A549 (cell line): ENCODE measurements around the gene ZNF566. TPM values are rescaled to one million over a fixed set of nuclear protein-coding genes. Genes with fewer than 3 reads are reported as not detected.
A peak's percentile ranks its signal among the peaks of the same experiment; 100 is the strongest.

ENCODE experiments used
- ATAC-seq, 2 experiments: fragments of 200-7000 bp in 1 of 2; fragments of >200 bp in 1 of 2; cut with Nextera tagmentation in 1 of 2; cut with Tn5 transposase in 1 of 2; 3 replicates each; pipeline versions ENCODE4 v1.8.0 to v1.9.1; 2018 to 2020; ENCODE audit warnings: mild to moderate bottlenecking in 1 of 2, moderate library complexity in 1 of 2
- CTCF ChIA-PET: fragments of 300-600 bp; sonication (Branson Sonifier 250); formaldehyde crosslinking; extraction: SDS; loops from one replicate; lab custom pipeline; 2021; ENCODE audit warnings: antibody characterized with exemption, inconsistent platforms; lab: Yijun Ruan, JAX
- POLR2A ChIA-PET: fragments of 350-600 bp; formaldehyde crosslinking; extraction: SDS; loops from one replicate; lab custom pipeline; 2021; ENCODE audit warnings: antibody characterized with exemption, inconsistent platforms; lab: Yijun Ruan, JAX
- DNase-seq, 2 experiments: peaks; one replicate each; pipeline versions ENCODE4 v3.0.0 to v3.0.0-alpha.2; 2011 to 2016; ENCODE audit warnings: low read depth in 1 of 2, low spot score in 1 of 2
- FAIRE-seq: peaks from 2 replicates; lab custom pipeline; 2011; peaks lifted over from hg19 to GRCh38; lab: Jason Lieb, UNC
- H3K27ac ChIP-seq, 2 experiments: fragments of >200 bp; sonication (Bioruptor Twin); formaldehyde crosslinking; 3 replicates each; pipeline ENCODE4 v1.5.1; 2016 to 2017
- H3K4me1 ChIP-seq: fragments of >200 bp; sonication (Bioruptor Twin); formaldehyde crosslinking; 3 replicates; pipeline ENCODE4 v1.6.1; 2016
- H3K4me2 ChIP-seq: fragments of >200 bp; sonication (Bioruptor Twin); formaldehyde crosslinking; 3 replicates; pipeline ENCODE4 v1.6.1; 2016
- H3K4me3 ChIP-seq: fragments of >200 bp; sonication (Bioruptor Twin); formaldehyde crosslinking; 3 replicates; pipeline ENCODE4 v1.5.1; 2016
- H3K9me3 ChIP-seq: fragments of >200 bp; sonication (Bioruptor Twin); formaldehyde crosslinking; 3 replicates; pipeline ENCODE4 v1.6.1; 2016
- BCL3 ChIP-seq: fragments of >200 bp; sonication (Bioruptor Twin); formaldehyde crosslinking; IDR thresholded peaks from 3 replicates; pipeline ENCODE4 v1.6.1; 2016
- CHD2 ChIP-seq: fragments of 150-350 bp; IDR thresholded peaks from 2 replicates; pipeline ENCODE4 v1.6.1; 2014; ENCODE audit warnings: low read length; ENCODE audit not compliant: partially characterized antibody
- EHMT2 ChIP-seq: fragments of 200-600 bp; sonication (generic); IDR thresholded peaks from 2 replicates; pipeline ENCODE4 v1.6.1; 2016; ENCODE audit warnings: antibody characterized with exemption, low read depth, mild to moderate bottlenecking, moderate library complexity
- EP300 ChIP-seq, 2 experiments: fragments of >200 bp; sonication (Bioruptor Twin); formaldehyde crosslinking; IDR thresholded peaks; 2 replicates in 1 of 2; 3 replicates in 1 of 2; pipeline ENCODE4 v1.6.1; 2016 to 2017
- FOSL2 ChIP-seq, 2 experiments: fragments of 450-650 bp in 1 of 2; fragments of >200 bp in 1 of 2; sonication (Bioruptor Twin) in 1 of 2; formaldehyde crosslinking; IDR thresholded peaks; 2 replicates each; pipeline versions ENCODE4 v1.5.0 to v1.6.1; 2016 to 2020; ENCODE audit warnings: mild to moderate bottlenecking in 1 of 2, moderate library complexity in 1 of 2
- FOXS1 ChIP-seq: fragments of 250-450 bp; sonication (Bioruptor Pico); IDR thresholded peaks from 2 replicates; pipeline ENCODE4 v1.5.0; 2020; ENCODE audit warnings: mild to moderate bottlenecking, moderate library complexity
- GATA3 ChIP-seq: IDR thresholded peaks from 2 replicates; pipeline ENCODE4 v1.6.1; 2012; ENCODE audit warnings: borderline replicate concordance
- HES2 ChIP-seq: fragments of >200 bp; sonication (Bioruptor Twin); formaldehyde crosslinking; IDR thresholded peaks from 2 replicates; pipeline ENCODE4 v1.6.1; 2016
- HEYL ChIP-seq: fragments of 250-450 bp; sonication (Bioruptor Pico); IDR thresholded peaks from 2 replicates; pipeline ENCODE4 v1.8.0; 2021; ENCODE audit warnings: mild to moderate bottlenecking, moderate library complexity
- HMGXB4 ChIP-seq: fragments of 250-450 bp; sonication (Bioruptor Pico); IDR thresholded peaks from 2 replicates; pipeline ENCODE4 v1.5.0; 2021; ENCODE audit warnings: mild to moderate bottlenecking, moderate library complexity, borderline replicate concordance
- HOXB13 ChIP-seq: fragments of 250-450 bp; sonication (Bioruptor Pico); IDR thresholded peaks from 2 replicates; pipeline ENCODE4 v1.5.0; 2020; ENCODE audit warnings: low read depth, mild to moderate bottlenecking, moderate library complexity
- JUN ChIP-seq, 2 experiments: fragments of >200 bp; sonication (Bioruptor Twin); formaldehyde crosslinking; IDR thresholded peaks; 2 replicates in 1 of 2; 3 replicates in 1 of 2; pipeline ENCODE4 v1.6.1; 2016 to 2017
- MAX ChIP-seq: IDR thresholded peaks from 2 replicates; pipeline ENCODE4 v1.6.1; 2012
- NFE2L2 ChIP-seq: fragments of 150-350 bp; conservative IDR thresholded peaks from 2 replicates; pipeline ENCODE4 v1.6.1; 2014; ENCODE audit warnings: low read length
- NPAS2 ChIP-seq: fragments of 250-450 bp; sonication (Bioruptor Pico); IDR thresholded peaks from 2 replicates; pipeline ENCODE4 v1.8.0; 2022; ENCODE audit warnings: mild to moderate bottlenecking, moderate library complexity, borderline replicate concordance
- PHF8 ChIP-seq: fragments of 200-600 bp; sonication (generic); IDR thresholded peaks from 2 replicates; pipeline ENCODE4 v1.6.1; 2016; ENCODE audit warnings: low read depth, mild to moderate bottlenecking, antibody characterized with exemption, moderate library complexity, borderline replicate concordance
- POLR2A ChIP-seq: IDR thresholded peaks from 2 replicates; pipeline ENCODE4 v1.6.1; 2012; ENCODE audit warnings: mild to moderate bottlenecking, low read length
- RAD21 ChIP-seq, 2 experiments: fragments of >200 bp in 1 of 2; sonication (Bioruptor Twin) in 1 of 2; formaldehyde crosslinking in 1 of 2; IDR thresholded peaks in 1 of 2; conservative IDR thresholded peaks in 1 of 2; 2 replicates in 1 of 2; 3 replicates in 1 of 2; pipeline ENCODE4 v1.6.1; 2012 to 2018; ENCODE audit warnings: inconsistent platforms in 1 of 2
- SMC3 ChIP-seq: fragments of >200 bp; sonication (Bioruptor Twin); formaldehyde crosslinking; IDR thresholded peaks from 3 replicates; pipeline ENCODE4 v1.6.1; 2018; ENCODE audit warnings: inconsistent platforms
- TFCP2L1 ChIP-seq: fragments of 250-450 bp; sonication (Bioruptor Pico); IDR thresholded peaks from 2 replicates; pipeline ENCODE4 v1.5.0; 2021; ENCODE audit warnings: mild to moderate bottlenecking
- WGBS: methylation state at CpG from one replicate; pipeline ENCODE4 v1.1.6; 2017; ENCODE audit errors: missing lambda C conversion rate; 5-methylcytosine and 5-hydroxymethylcytosine counted together
- polyA plus RNA-seq, 4 experiments: library from polyadenylated mRNA; depleted of rRNA in 3 of 4; stranded (reverse); fragments of >200 nt; fragmentation: RNase III in 1 of 4; extraction: RNeasy Plus Mini Kit Qiagen cat#74134 plus additional on column Dnase treatment in 1 of 4; gene quantifications; 2 replicates in 3 of 4; 3 replicates in 1 of 4; pipeline ENCODE4 v1.2.3, GENCODE V29; 2011 to 2017
- TF ChIP-seq, protein P1 (sequence below): IDR thresholded peaks from 2 replicates; pipeline ENCODE4 v1.6.1; 2012; ENCODE audit warnings: low read depth, borderline replicate concordance
- TF ChIP-seq, protein P2 (sequence below): fragments of 200-600 bp; sonication (generic); IDR thresholded peaks from 2 replicates; pipeline ENCODE4 v1.6.1; 2016; ENCODE audit warnings: antibody characterized with exemption, mild to moderate bottlenecking, moderate library complexity

The ZNF566 gene
- polyA plus RNA-seq, 2 of the 4 experiments (the other 2 are of a cell fraction) = 12.0 to 13.0 TPM

GRCh38 chr19:36418287-36419001 lies 70.9 kb downstream of the ZNF566 start, which contains the start of gene ZFP82:
TSS of gene ZFP82 (minus strand) at chr19:36418644. CDS start at chr19:36409789, 8,855 bp downstream.
- peak within 1 kb of the TSS; percentile 80 to 82 for H3K27ac ChIP-seq
- ChIA-PET POLR2A (no interaction called here), CTCF (interaction anchor here (0.6 to 1.0 kb wide), 2 partner anchors 14 to 24 kb away, joined by 3 to 4 read pairs; no protein-coding TSS in a partner anchor)

DNA sequence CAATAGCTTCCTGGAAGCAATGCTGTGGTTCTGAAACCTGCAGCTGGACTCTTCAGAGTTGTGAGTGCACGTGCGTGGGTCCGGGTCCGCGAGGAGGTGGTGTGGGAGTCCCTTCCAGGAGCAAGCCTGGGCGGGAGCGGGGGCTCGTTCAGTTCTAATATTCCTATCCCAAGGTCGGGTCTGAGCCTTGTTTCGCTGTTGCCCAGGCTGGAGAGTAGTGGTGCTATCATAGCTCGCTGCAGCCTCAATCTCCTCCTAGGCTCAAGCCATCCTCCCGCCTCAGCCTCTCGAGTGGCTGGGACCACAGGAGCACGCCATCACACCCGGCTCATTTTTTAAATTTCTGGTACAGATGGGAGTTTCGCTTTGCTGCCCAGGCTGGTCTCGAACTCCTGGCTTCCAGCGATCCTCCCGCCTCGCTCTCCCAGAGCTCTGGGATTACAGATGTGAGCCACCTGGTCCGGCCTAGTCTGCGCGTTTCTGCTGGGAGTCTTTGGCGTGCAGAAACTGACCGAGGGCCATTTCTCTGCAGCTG lies 71.5 kb downstream of the ZNF566 start:
- peak overlapping the region; percentile 80 to 82 for H3K27ac ChIP-seq
- POLR2A ChIA-PET = no interaction called here

More at GRCh38 chr19:36418287-36419001, 70.9 kb downstream of the ZNF566 start, which contains the start of gene ZFP82:
- H3K9me3 ChIP-seq = peaks cover 99% of the 10 kb centered on the region
- ATAC-seq (peak; percentile 87 to 97), FAIRE-seq (no peak), DNase-seq (peak; percentile 63 to 89)
- TF ChIP-seq SMC3 (no peak), EHMT2 (no peak), HEYL (no peak), BCL3 (peak; percentile 18; the same call in 1 of the 3 replicates), JUN (IDR thresholded peaks at IDR 0.05) (peak in 1 of 2 experiments; percentile 22; a peak in 1 of 5 replicates), POLR2A (peak; percentile 59), FOSL2 (IDR thresholded peaks at IDR 0.05) (no peak), FOSL2 (CRISPR knock-in tag; IDR thresholded peaks at IDR 0.05) (no peak), TFCP2L1 (CRISPR knock-in tag) (no peak), HES2 (no peak), NFE2L2 (no peak), RAD21 (conservative IDR thresholded peaks at IDR 0.05 in 1 of 2, IDR thresholded peaks at IDR 0.05 in 1 of 2) (no peak), PHF8 (0 out of 2 replicates have a peak, but pooled peaks have one; percentile 29), HOXB13 (CRISPR knock-in tag) (peak; percentile 52; the same call in 1 of the 2 replicates), MAX (peak; percentile 91; the same call in 1 of the 2 replicates)
- TF ChIP-seq, protein P1, sequence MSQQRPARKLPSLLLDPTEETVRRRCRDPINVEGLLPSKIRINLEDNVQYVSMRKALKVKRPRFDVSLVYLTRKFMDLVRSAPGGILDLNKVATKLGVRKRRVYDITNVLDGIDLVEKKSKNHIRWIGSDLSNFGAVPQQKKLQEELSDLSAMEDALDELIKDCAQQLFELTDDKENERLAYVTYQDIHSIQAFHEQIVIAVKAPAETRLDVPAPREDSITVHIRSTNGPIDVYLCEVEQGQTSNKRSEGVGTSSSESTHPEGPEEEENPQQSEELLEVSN = 0 out of 2 replicates have a peak, but pooled peaks have one; percentile 73
- peak within 1 kb of the TSS; percentile 74 for H3K4me2 ChIP-seq
- H3K4me3 ChIP-seq = peak within 1 kb of the TSS; percentile 66
- no peaks in the 10 kb centered on the region for H3K4me1 ChIP-seq
- WGBS = 42% methylated on average over 60 of the region's 70 CpGs

More for the DNA sequence above, 71.5 kb downstream of the ZNF566 start:
- FAIRE-seq (peak; percentile 43), DNase-seq (no peak)
- Histone ChIP-seq H3K4me1 (no peaks in the 10 kb centered on the region), H3K9me3 (peaks cover 97% of the 10 kb centered on the region)
- TF ChIP-seq EP300 (IDR thresholded peaks at IDR 0.05) (no peak), GATA3 (no peak), JUN (IDR thresholded peaks at IDR 0.05) (no peak), FOXS1 (CRISPR knock-in tag) (no peak), NPAS2 (CRISPR knock-in tag) (no peak), HMGXB4 (no peak), CHD2 (no peak)
- TF ChIP-seq, protein P2, sequence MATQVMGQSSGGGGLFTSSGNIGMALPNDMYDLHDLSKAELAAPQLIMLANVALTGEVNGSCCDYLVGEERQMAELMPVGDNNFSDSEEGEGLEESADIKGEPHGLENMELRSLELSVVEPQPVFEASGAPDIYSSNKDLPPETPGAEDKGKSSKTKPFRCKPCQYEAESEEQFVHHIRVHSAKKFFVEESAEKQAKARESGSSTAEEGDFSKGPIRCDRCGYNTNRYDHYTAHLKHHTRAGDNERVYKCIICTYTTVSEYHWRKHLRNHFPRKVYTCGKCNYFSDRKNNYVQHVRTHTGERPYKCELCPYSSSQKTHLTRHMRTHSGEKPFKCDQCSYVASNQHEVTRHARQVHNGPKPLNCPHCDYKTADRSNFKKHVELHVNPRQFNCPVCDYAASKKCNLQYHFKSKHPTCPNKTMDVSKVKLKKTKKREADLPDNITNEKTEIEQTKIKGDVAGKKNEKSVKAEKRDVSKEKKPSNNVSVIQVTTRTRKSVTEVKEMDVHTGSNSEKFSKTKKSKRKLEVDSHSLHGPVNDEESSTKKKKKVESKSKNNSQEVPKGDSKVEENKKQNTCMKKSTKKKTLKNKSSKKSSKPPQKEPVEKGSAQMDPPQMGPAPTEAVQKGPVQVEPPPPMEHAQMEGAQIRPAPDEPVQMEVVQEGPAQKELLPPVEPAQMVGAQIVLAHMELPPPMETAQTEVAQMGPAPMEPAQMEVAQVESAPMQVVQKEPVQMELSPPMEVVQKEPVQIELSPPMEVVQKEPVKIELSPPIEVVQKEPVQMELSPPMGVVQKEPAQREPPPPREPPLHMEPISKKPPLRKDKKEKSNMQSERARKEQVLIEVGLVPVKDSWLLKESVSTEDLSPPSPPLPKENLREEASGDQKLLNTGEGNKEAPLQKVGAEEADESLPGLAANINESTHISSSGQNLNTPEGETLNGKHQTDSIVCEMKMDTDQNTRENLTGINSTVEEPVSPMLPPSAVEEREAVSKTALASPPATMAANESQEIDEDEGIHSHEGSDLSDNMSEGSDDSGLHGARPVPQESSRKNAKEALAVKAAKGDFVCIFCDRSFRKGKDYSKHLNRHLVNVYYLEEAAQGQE = no peak
- TF ChIP-seq, all 56 proteins: peak for 0
- 53% methylated on average over 25 of the region's 25 CpGs for WGBS
- peak in 1 of 2 experiments; percentile 13; a peak in 3 of 6 replicates for ATAC-seq
- Histone ChIP-seq H3K4me3 (peak overlapping the region; percentile 66), H3K4me2 (peak overlapping the region; percentile 74)
- CTCF ChIA-PET = interaction anchor here (0.6 kb wide), 1 partner anchor 25 kb away, joined by 3 read pairs; no protein-coding TSS in a partner anchor
